HG03521 (cell line): ENCODE data around the gene NDN.

ENCODE experiments used
- ATAC-seq: cut with Tn5 transposase; IDR thresholded peaks from one replicate; pipeline ENCODE4 v1.9.1; 2021; ENCODE audit warnings: mild to moderate bottlenecking, moderate library complexity; ENCODE audit not compliant: unreplicated experiment

Gene NDN

GRCh38 chr15:23642413-23643044, 44.6 kb downstream of the NDN start:
- ATAC-seq: no peak
